ENCODE results near the gene DEXI. TPM values are rescaled to one million over a fixed set of nuclear protein-coding genes. Genes with fewer than 3 reads are reported as not detected.

DEXI gene
- total RNA-seq, 1 donor = 7.5 TPM

- no peak overlapping the region for H3K4me3 ChIP-seq (ENCODE audit: low read length)
- no peaks in the 10 kb centered on the region for H3K27me3 ChIP-seq (ENCODE audit: insufficient read depth, low read length)
- H3K4me1 ChIP-seq (ENCODE audit: insufficient read depth, low read length) = peaks cover 39% of the 10 kb centered on the region
- no peaks in the 10 kb centered on the region for H3K9me3 ChIP-seq (ENCODE audit: low read depth, low read length)
These were observed 25.7 kb downstream of the DEXI start for GRCh38 chr16:10916534-10916933.

- H3K4me3 ChIP-seq (ENCODE audit: low read length) = no peak overlapping the region
- peaks cover 21% of the 10 kb centered on the region for H3K4me1 ChIP-seq (ENCODE audit: insufficient read depth, low read length)
- H3K9me3 ChIP-seq (ENCODE audit: low read depth, low read length) = no peaks in the 10 kb centered on the region
- H3K27me3 ChIP-seq (ENCODE audit: insufficient read depth, low read length) = no peaks in the 10 kb centered on the region
These were observed 31.0 kb downstream of the DEXI start for GRCh38 chr16:10911267-10911666.

- no peak overlapping the region for H3K4me3 ChIP-seq (ENCODE audit: low read length)
- H3K27me3 ChIP-seq (ENCODE audit: insufficient read depth, low read length) = no peaks in the 10 kb centered on the region
- no peaks in the 10 kb centered on the region for H3K9me3 ChIP-seq (ENCODE audit: low read depth, low read length)
- H3K4me1 ChIP-seq (ENCODE audit: insufficient read depth, low read length) = peaks cover 2% of the 10 kb centered on the region
These were observed 34.6 kb downstream of the DEXI start for GRCh38 chr16:10907757-10908045.

DNA sequence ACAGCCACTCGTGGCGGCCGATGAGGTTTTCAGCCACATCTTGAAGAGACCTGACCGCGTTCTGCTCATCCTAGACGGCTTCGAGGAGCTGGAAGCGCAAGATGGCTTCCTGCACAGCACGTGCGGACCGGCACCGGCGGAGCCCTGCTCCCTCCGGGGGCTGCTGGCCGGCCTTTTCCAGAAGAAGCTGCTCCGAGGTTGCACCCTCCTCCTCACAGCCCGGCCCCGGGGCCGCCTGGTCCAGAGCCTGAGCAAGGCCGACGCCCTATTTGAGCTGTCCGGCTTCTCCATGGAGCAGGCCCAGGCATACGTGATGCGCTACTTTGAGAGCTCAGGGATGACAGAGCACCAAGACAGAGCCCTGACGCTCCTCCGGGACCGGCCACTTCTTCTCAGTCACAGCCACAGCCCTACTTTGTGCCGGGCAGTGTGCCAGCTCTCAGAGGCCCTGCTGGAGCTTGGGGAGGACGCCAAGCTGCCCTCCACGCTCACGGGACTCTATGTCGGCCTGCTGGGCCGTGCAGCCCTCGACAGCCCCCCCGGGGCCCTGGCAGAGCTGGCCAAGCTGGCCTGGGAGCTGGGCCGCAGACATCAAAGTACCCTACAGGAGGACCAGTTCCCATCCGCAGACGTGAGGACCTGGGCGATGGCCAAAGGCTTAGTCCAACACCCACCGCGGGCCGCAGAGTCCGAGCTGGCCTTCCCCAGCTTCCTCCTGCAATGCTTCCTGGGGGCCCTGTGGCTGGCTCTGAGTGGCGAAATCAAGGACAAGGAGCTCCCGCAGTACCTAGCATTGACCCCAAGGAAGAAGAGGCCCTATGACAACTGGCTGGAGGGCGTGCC is 35.1 kb downstream of the DEXI start:
- Histone ChIP-seq H3K4me3 (ENCODE audit: low read length) (no peak overlapping the region), H3K27me3 (ENCODE audit: insufficient read depth, low read length) (no peaks in the 10 kb centered on the region), H3K4me1 (ENCODE audit: insufficient read depth, low read length) (no peaks in the 10 kb centered on the region), H3K9me3 (ENCODE audit: low read depth, low read length) (no peaks in the 10 kb centered on the region)

GRCh38 chr16:10906482-10906881 is 35.8 kb downstream of the DEXI start:
- Histone ChIP-seq H3K4me3 (ENCODE audit: low read length) (no peak overlapping the region), H3K27me3 (ENCODE audit: insufficient read depth, low read length) (no peaks in the 10 kb centered on the region), H3K4me1 (ENCODE audit: insufficient read depth, low read length) (no peaks in the 10 kb centered on the region), H3K9me3 (ENCODE audit: low read depth, low read length) (no peaks in the 10 kb centered on the region)

DNA sequence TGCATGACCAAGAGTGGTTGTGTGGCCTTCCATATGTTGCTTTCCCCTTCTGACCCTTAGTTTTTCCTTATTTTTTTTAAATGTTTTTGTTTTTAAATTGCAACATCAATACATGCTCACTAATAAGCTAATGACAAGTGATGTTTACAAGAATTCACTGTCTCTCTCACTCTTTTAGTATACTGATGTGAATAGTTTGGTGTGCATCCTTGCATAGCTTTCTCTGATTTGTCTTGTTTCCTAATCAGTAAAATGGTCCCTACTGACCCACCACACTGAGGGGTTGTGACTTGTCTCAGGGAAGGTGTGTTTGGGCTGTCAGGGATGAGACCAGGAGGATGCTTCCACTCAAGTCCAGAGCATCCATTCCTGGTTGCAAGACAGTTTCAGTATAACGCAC is 39.3 kb downstream of the DEXI start:
- Histone ChIP-seq H3K27me3 (ENCODE audit: insufficient read depth, low read length) (no peaks in the 10 kb centered on the region), H3K4me3 (ENCODE audit: low read length) (no peak overlapping the region), H3K9me3 (ENCODE audit: low read depth, low read length) (no peaks in the 10 kb centered on the region), H3K4me1 (ENCODE audit: insufficient read depth, low read length) (peaks cover 6% of the 10 kb centered on the region)

GRCh38 chr16:10897134-10897533 is 45.1 kb downstream of the DEXI start:
- Histone ChIP-seq H3K4me3 (ENCODE audit: low read length) (no peak overlapping the region), H3K9me3 (ENCODE audit: low read depth, low read length) (no peaks in the 10 kb centered on the region), H3K4me1 (ENCODE audit: insufficient read depth, low read length) (peaks cover 61% of the 10 kb centered on the region), H3K27me3 (ENCODE audit: insufficient read depth, low read length) (no peaks in the 10 kb centered on the region)

DNA sequence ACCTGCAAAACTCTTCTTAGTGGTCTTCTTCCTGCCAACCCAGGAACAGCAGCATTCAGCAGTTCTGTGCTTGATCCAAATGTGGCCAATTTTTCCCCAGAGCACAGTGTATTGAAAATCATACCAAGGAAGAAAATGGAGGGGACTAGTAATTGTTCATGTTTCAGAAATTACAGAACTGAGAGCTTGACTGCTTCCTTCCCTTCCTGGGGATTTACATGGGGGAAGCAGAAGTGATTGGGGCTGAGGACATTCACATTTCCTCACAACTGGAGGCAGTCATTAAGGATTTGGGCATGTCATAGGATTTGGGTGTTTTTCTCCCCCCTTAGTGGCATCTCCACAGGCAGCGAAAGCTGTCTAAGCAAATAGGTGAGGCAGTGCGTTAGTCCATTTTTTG is 45.5 kb downstream of the DEXI start:
- Histone ChIP-seq H3K9me3 (ENCODE audit: low read depth, low read length) (no peaks in the 10 kb centered on the region), H3K4me3 (ENCODE audit: low read length) (no peak overlapping the region), H3K4me1 (ENCODE audit: insufficient read depth, low read length) (peaks cover 65% of the 10 kb centered on the region), H3K27me3 (ENCODE audit: insufficient read depth, low read length) (no peaks in the 10 kb centered on the region)

GRCh38 chr16:10896165-10896564 is 46.1 kb downstream of the DEXI start:
- Histone ChIP-seq H3K4me3 (ENCODE audit: low read length) (no peak overlapping the region), H3K4me1 (ENCODE audit: insufficient read depth, low read length) (peaks cover 71% of the 10 kb centered on the region), H3K27me3 (ENCODE audit: insufficient read depth, low read length) (no peaks in the 10 kb centered on the region), H3K9me3 (ENCODE audit: low read depth, low read length) (no peaks in the 10 kb centered on the region)

- H3K4me1 ChIP-seq (ENCODE audit: insufficient read depth, low read length) = peaks cover 79% of the 10 kb centered on the region
- no peaks in the 10 kb centered on the region for H3K27me3 ChIP-seq (ENCODE audit: insufficient read depth, low read length)
- no peak overlapping the region for H3K4me3 ChIP-seq (ENCODE audit: low read length)
- H3K9me3 ChIP-seq (ENCODE audit: low read depth, low read length) = no peaks in the 10 kb centered on the region
These were observed 47.0 kb downstream of the DEXI start for GRCh38 chr16:10895053-10895946.

DNA sequence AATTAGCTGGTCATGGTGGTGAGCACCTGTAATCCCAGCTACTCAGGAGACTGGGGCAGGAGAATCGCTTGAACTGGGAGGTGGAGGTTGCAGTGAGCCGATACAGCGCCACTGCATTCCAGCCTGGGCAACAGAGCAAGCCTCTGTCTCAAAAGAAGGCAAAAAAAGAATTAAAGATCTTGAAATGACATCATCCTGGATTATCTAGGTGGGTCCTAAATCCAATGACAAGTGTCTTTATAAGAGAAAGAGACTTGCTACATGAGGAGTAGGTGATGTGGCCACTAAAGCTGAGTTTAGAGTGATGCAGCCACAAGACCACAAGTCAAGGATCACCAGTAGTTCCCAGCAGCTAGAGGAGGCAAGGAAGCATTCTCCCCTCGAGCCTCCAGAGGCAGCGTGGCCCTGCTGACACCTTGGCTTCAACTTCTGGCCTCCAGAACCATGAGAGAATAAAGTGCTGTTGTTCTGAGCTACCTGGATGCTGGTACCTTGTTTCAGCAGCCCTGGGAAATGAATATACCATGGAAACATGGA is 49.4 kb downstream of the DEXI start:
- Histone ChIP-seq H3K9me3 (ENCODE audit: low read depth, low read length) (no peaks in the 10 kb centered on the region), H3K4me3 (ENCODE audit: low read length) (no peak overlapping the region), H3K27me3 (ENCODE audit: insufficient read depth, low read length) (no peaks in the 10 kb centered on the region), H3K4me1 (ENCODE audit: insufficient read depth, low read length) (peaks cover 96% of the 10 kb centered on the region)

DNA sequence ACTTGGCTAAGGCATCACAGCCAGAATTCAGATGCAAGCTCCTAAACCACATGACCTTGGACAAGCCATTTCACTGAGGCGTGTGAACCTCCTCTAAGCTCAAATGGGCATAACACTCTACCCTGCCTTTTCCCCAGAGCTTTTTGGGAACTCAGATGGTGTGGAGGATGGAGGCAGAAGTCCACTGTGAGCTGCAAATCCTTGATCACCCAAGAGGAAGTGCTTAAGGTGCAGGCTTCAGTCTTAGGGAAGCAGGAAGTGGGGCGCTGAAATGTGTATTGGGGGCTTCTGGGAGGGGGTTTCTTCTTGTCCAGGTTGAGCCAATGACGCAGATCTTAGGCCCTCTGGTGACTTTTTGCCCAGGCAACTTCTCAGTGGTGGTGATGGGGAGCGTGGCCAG is 52.4 kb downstream of the DEXI start:
- Histone ChIP-seq H3K9me3 (ENCODE audit: low read depth, low read length) (no peaks in the 10 kb centered on the region), H3K27me3 (ENCODE audit: insufficient read depth, low read length) (no peaks in the 10 kb centered on the region), H3K4me1 (ENCODE audit: insufficient read depth, low read length) (peaks cover 96% of the 10 kb centered on the region), H3K4me3 (ENCODE audit: low read length) (no peak overlapping the region)

- Histone ChIP-seq H3K27me3 (ENCODE audit: insufficient read depth, low read length) (no peaks in the 10 kb centered on the region), H3K4me1 (ENCODE audit: insufficient read depth, low read length) (peaks cover 99% of the 10 kb centered on the region), H3K9me3 (ENCODE audit: low read depth, low read length) (no peaks in the 10 kb centered on the region), H3K4me3 (ENCODE audit: low read length) (no peak overlapping the region)
These were observed 53.8 kb downstream of the DEXI start for GRCh38 chr16:10888320-10888937.

GRCh38 chr16:10885246-10885645 is 57.0 kb downstream of the DEXI start:
- Histone ChIP-seq H3K9me3 (ENCODE audit: low read depth, low read length) (no peaks in the 10 kb centered on the region), H3K4me3 (ENCODE audit: low read length) (no peak overlapping the region), H3K27me3 (ENCODE audit: insufficient read depth, low read length) (no peaks in the 10 kb centered on the region), H3K4me1 (ENCODE audit: insufficient read depth, low read length) (peaks cover 99% of the 10 kb centered on the region)

GRCh38 chr16:10883004-10883403 is 59.3 kb downstream of the DEXI start:
- Histone ChIP-seq H3K9me3 (ENCODE audit: low read depth, low read length) (no peaks in the 10 kb centered on the region), H3K27me3 (ENCODE audit: insufficient read depth, low read length) (no peaks in the 10 kb centered on the region), H3K4me1 (ENCODE audit: insufficient read depth, low read length) (peaks cover 95% of the 10 kb centered on the region), H3K4me3 (ENCODE audit: low read length) (no peak overlapping the region)
